ENCODE results near the gene TP53I11.

The TP53I11 gene

DNA sequence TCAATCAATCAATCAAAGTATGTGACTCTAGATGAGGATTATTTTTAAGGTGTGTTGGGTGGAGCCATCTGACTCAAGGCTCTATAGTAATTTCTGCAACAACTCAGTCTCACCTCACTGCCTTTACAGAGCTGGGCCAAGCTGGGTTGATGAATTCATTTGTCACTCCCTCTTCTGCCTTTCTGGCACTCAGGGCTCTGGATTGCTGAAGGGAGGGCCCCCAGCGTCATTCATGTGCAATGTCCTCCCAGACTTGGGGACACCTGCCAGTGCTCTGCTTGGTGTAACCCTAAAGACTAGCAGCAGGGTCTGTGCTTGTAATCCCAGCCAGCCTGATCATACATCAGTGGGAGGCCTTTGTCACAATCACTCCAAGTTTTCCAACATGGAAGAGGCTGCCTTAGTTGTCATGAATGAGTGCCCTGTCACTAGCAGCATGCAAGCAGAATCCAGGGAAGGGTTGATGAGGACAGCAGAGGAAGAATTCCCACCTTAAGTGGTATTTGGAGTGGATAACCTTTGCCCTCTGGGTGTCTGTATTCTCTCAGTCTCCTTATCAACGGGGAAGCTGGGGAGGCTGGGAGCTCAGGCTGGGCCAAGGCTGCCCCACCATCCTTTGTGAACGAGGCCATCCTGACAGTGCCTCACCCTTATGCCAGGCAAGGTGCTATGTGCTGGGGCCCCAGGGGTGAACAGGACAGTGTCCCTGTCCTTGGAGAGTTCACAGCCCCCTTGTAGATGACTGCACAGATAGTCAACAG is 2.0 kb upstream of the TP53I11 start:
- Histone ChIP-seq H3K9ac (ENCODE audit: low read depth, low read length) (no peak overlapping the region), H3K27ac (ENCODE audit: low read length) (no peak overlapping the region), H3K4me1 (ENCODE audit: insufficient read depth, low read length) (peaks cover 28% of the 10 kb centered on the region), H3K9me3 (ENCODE audit: insufficient read depth, low read depth, low read length) (no peaks in the 10 kb centered on the region), H3K4me3 (ENCODE audit: low read length) (no peak overlapping the region), H3K36me3 (ENCODE audit: insufficient read depth, low read depth, low read length) (no peaks in the 10 kb centered on the region), H3K27me3 (ENCODE audit: insufficient read depth, low read length) (peaks cover 18% of the 10 kb centered on the region; the same call in 1 of the 2 replicates)

DNA sequence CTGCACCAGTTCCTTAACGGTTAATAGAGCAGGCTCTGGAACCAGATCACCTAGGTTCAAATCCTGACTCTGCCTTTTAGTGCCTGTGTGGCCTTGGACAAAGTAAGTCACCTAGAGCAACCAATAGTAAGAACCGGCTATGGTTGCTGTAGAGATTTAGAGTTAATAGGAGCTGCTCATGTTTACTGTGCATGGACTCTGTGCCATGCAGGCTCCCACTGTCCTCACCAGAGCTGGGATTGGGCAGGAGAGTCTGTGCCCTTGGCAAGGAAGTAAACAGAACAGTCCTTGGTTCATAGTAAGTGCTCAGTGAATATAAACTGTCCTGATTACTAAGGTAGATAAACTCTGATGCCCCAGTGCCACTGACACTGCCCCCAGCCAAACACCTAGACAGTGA is 1.4 kb upstream of the TP53I11 start:
- Histone ChIP-seq H3K27me3 (ENCODE audit: insufficient read depth, low read length) (peaks cover 12% of the 10 kb centered on the region; the same call in 1 of the 2 replicates), H3K9ac (ENCODE audit: low read depth, low read length) (no peak overlapping the region; the same call in 1 of the 2 replicates), H3K4me3 (ENCODE audit: low read length) (no peak overlapping the region), H3K9me3 (ENCODE audit: insufficient read depth, low read depth, low read length) (no peaks in the 10 kb centered on the region), H3K4me1 (ENCODE audit: insufficient read depth, low read length) (peaks cover 28% of the 10 kb centered on the region), H3K27ac (ENCODE audit: low read length) (no peak overlapping the region), H3K36me3 (ENCODE audit: insufficient read depth, low read depth, low read length) (no peaks in the 10 kb centered on the region)

DNA sequence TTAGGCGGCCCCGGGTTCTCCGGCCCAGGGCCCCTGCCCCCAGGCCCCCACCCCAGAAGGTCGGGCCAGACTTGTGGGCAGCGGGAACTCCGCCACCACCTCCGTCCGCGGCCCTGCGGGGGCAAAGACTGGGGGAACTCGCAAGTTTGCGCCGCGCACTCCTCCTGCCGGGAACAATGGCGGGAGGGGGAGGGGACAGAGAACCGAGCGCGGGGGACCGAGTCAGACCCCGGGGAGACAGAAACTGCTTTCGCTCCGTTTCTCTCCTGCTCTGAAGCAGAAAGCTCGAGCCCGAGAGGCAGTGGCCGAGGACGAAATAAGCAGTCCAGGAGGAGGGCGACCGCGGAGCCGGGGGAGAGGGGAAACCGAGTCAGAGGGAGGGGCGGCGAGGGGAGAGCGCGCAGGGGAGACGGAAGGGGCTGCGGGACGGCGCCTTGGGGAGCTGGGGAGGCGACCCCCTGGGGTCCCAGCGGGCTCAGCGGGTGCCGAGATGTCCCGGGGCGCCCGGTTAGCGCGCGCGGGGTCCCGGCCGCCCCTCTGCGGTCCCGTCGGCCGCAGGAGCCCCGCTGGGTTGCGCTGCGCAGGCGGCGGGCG is 555 bp downstream of the TP53I11 start:
- Histone ChIP-seq H3K27me3 (ENCODE audit: insufficient read depth, low read length) (no peaks in the 10 kb centered on the region), H3K36me3 (ENCODE audit: insufficient read depth, low read depth, low read length) (no peaks in the 10 kb centered on the region), H3K9ac (ENCODE audit: low read depth, low read length) (peak overlapping the region; percentile 83), H3K27ac (ENCODE audit: low read length) (peak overlapping the region; percentile 32), H3K9me3 (ENCODE audit: insufficient read depth, low read depth, low read length) (no peaks in the 10 kb centered on the region), H3K4me3 (ENCODE audit: low read length) (peak overlapping the region; percentile 82), H3K4me1 (ENCODE audit: insufficient read depth, low read length) (peaks cover 18% of the 10 kb centered on the region)

GRCh38 chr11:44949160-44950030 is 1.3 kb downstream of the TP53I11 start:
- Histone ChIP-seq H3K9ac (ENCODE audit: low read depth, low read length) (peak overlapping the region; percentile 83), H3K27me3 (ENCODE audit: insufficient read depth, low read length) (no peaks in the 10 kb centered on the region), H3K36me3 (ENCODE audit: insufficient read depth, low read depth, low read length) (no peaks in the 10 kb centered on the region), H3K4me1 (ENCODE audit: insufficient read depth, low read length) (peaks cover 16% of the 10 kb centered on the region), H3K27ac (ENCODE audit: low read length) (peak overlapping the region; percentile 32), H3K9me3 (ENCODE audit: insufficient read depth, low read depth, low read length) (no peaks in the 10 kb centered on the region), H3K4me3 (ENCODE audit: low read length) (peak overlapping the region; percentile 82)

- Histone ChIP-seq H3K27me3 (ENCODE audit: insufficient read depth, low read length) (no peaks in the 10 kb centered on the region), H3K9me3 (ENCODE audit: insufficient read depth, low read depth, low read length) (no peaks in the 10 kb centered on the region), H3K4me1 (ENCODE audit: insufficient read depth, low read length) (peaks cover 20% of the 10 kb centered on the region; the same call in 1 of the 2 replicates), H3K4me3 (ENCODE audit: low read length) (no peak overlapping the region), H3K9ac (ENCODE audit: low read depth, low read length) (no peak overlapping the region), H3K36me3 (ENCODE audit: insufficient read depth, low read depth, low read length) (no peaks in the 10 kb centered on the region), H3K27ac (ENCODE audit: low read length) (no peak overlapping the region)
These were observed 2.5 kb downstream of the TP53I11 start for GRCh38 chr11:44948155-44948554.

GRCh38 chr11:44947114-44947513 is 3.6 kb downstream of the TP53I11 start:
- Histone ChIP-seq H3K36me3 (ENCODE audit: insufficient read depth, low read depth, low read length) (no peaks in the 10 kb centered on the region), H3K9ac (ENCODE audit: low read depth, low read length) (no peak overlapping the region), H3K4me1 (ENCODE audit: insufficient read depth, low read length) (peaks cover 25% of the 10 kb centered on the region; the same call in 1 of the 2 replicates), H3K9me3 (ENCODE audit: insufficient read depth, low read depth, low read length) (no peaks in the 10 kb centered on the region), H3K27me3 (ENCODE audit: insufficient read depth, low read length) (no peaks in the 10 kb centered on the region), H3K27ac (ENCODE audit: low read length) (no peak overlapping the region), H3K4me3 (ENCODE audit: low read length) (no peak overlapping the region)

DNA sequence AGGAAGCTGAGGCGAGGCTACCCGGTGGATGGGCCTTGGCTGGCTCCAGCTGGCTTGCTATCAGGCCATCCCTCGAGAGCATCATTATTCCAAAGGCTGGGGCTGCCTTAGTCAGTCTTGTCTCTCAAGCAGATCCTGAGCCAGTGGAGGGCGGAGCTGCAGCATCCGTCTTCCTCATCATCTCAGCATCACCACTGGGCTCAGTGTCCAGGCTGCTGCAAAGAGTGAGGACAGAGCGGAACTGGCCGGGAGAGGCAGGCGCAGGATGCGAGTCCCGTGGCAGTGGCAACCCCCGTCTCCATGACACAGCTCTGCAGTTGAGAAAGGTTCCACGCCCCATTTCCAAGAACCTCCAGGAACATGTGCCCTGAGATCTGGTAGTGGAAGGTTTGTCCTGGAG is 4.4 kb downstream of the TP53I11 start:
- no peak overlapping the region for H3K4me3 ChIP-seq (ENCODE audit: low read length)
- H3K36me3 ChIP-seq (ENCODE audit: insufficient read depth, low read depth, low read length), result no peaks in the 10 kb centered on the region
- H3K27me3 ChIP-seq (ENCODE audit: insufficient read depth, low read length), result no peaks in the 10 kb centered on the region
- no peak overlapping the region for H3K27ac ChIP-seq (ENCODE audit: low read length)
- peaks cover 25% of the 10 kb centered on the region; the same call in 1 of the 2 replicates for H3K4me1 ChIP-seq (ENCODE audit: insufficient read depth, low read length)
- H3K9ac ChIP-seq (ENCODE audit: low read depth, low read length), result no peak overlapping the region
- H3K9me3 ChIP-seq (ENCODE audit: insufficient read depth, low read depth, low read length), result no peaks in the 10 kb centered on the region

GRCh38 chr11:44945666-44946065 is 5.0 kb downstream of the TP53I11 start:
- no peak overlapping the region for H3K27ac ChIP-seq (ENCODE audit: low read length)

DNA sequence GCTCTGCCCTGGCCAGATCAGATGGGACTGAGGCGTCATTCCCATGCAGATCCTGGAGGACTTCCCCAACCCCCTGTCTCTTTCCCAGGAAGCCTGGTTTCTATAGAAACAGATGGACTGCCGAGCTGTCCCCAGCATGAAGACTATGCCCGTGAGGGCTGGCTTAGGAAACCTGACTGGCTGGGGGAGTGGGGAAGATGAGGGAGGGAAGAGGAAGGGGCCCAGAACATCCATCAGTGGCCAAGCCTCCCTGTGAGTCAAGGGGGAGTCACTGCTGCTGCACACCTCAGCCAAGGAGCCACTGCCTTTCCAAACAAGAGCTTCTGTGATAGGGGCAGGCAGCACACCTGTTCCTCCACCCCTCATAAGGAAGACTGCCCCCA is 5.8 kb downstream of the TP53I11 start:
- no peak overlapping the region for H3K27ac ChIP-seq (ENCODE audit: low read length)
- no peaks in the 10 kb centered on the region; the same call in 1 of the 2 replicates for H3K36me3 ChIP-seq (ENCODE audit: insufficient read depth, low read depth, low read length)
- H3K27me3 ChIP-seq (ENCODE audit: insufficient read depth, low read length), result no peaks in the 10 kb centered on the region
- H3K9ac ChIP-seq (ENCODE audit: low read depth, low read length), result no peak overlapping the region
- no peak overlapping the region for H3K4me3 ChIP-seq (ENCODE audit: low read length)
- peaks cover 22% of the 10 kb centered on the region; the same call in 1 of the 2 replicates for H3K4me1 ChIP-seq (ENCODE audit: insufficient read depth, low read length)
- no peaks in the 10 kb centered on the region for H3K9me3 ChIP-seq (ENCODE audit: insufficient read depth, low read depth, low read length)

More at GRCh38 chr11:44945666-44946065, 5.0 kb downstream of the TP53I11 start:
- H3K27me3 ChIP-seq (ENCODE audit: insufficient read depth, low read length), result no peaks in the 10 kb centered on the region
- no peak overlapping the region for H3K4me3 ChIP-seq (ENCODE audit: low read length)
- H3K9ac ChIP-seq (ENCODE audit: low read depth, low read length), result no peak overlapping the region
- H3K4me1 ChIP-seq (ENCODE audit: insufficient read depth, low read length), result peaks cover 22% of the 10 kb centered on the region; the same call in 1 of the 2 replicates
- no peaks in the 10 kb centered on the region for H3K9me3 ChIP-seq (ENCODE audit: insufficient read depth, low read depth, low read length)
- no peaks in the 10 kb centered on the region; the same call in 1 of the 2 replicates for H3K36me3 ChIP-seq (ENCODE audit: insufficient read depth, low read depth, low read length)

DNA sequence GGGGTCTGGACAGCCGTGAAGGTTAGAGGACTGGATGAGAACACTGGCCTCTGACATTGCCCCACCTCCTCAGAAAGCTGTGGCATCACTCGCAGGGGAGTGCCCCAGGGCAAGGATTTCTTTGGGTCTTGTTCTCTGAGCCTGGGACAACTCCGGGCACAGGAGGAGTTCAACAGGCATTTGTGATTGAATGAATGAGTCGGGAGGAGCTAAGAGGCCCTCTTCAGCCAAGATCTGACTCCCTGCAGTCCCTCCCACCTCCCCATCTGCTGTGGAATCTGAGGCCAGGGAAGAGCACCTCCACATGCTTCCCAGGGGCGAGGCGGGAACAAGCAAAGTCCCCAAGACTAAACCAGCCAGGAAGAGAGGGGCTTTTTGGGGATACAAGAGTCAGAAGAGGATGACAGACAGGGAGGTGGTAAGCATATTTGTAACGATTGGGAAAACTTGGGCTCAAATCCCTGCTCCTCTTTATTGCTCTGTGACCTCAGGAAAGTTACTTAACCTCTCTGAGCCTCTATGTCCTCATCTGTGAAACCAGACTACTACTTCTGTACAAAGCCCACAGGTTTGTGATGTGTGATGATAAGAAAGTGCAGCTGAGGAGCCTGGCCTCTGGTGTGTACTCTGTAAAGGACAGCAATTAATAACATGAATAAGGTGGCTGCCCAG is 6.4 kb downstream of the TP53I11 start:
- peaks cover 22% of the 10 kb centered on the region; the same call in 1 of the 2 replicates for H3K4me1 ChIP-seq (ENCODE audit: insufficient read depth, low read length)
- H3K36me3 ChIP-seq (ENCODE audit: insufficient read depth, low read depth, low read length), result no peaks in the 10 kb centered on the region; the same call in 1 of the 2 replicates
- H3K27ac ChIP-seq (ENCODE audit: low read length), result no peak overlapping the region
- 0 out of 2 replicates have a peak overlapping the region, but pooled peaks have one; percentile 26 for H3K4me3 ChIP-seq (ENCODE audit: low read length)
- H3K9me3 ChIP-seq (ENCODE audit: insufficient read depth, low read depth, low read length), result no peaks in the 10 kb centered on the region
- peak overlapping the region; percentile 22; the same call in 1 of the 2 replicates for H3K9ac ChIP-seq (ENCODE audit: low read depth, low read length)
- no peaks in the 10 kb centered on the region for H3K27me3 ChIP-seq (ENCODE audit: insufficient read depth, low read length)

- Histone ChIP-seq H3K9ac (ENCODE audit: low read depth, low read length) (peak overlapping the region; percentile 22; the same call in 1 of the 2 replicates), H3K36me3 (ENCODE audit: insufficient read depth, low read depth, low read length) (no peaks in the 10 kb centered on the region; the same call in 1 of the 2 replicates), H3K27me3 (ENCODE audit: insufficient read depth, low read length) (no peaks in the 10 kb centered on the region), H3K9me3 (ENCODE audit: insufficient read depth, low read depth, low read length) (no peaks in the 10 kb centered on the region), H3K4me1 (ENCODE audit: insufficient read depth, low read length) (peaks cover 22% of the 10 kb centered on the region; the same call in 1 of the 2 replicates), H3K4me3 (ENCODE audit: low read length) (0 out of 2 replicates have a peak overlapping the region, but pooled peaks have one; percentile 26), H3K27ac (ENCODE audit: low read length) (no peak overlapping the region)
These were observed 7.0 kb downstream of the TP53I11 start for GRCh38 chr11:44943696-44944095.
